DOHH2 (cell line): ENCODE measurements around the gene CCDC177.

Source experiments
- H3F3A ChIP-seq: fragments of 200-600 bp; sonication (generic), shearing (Covaris generic); 2 replicates; pipeline ENCODE4 v1.6.0; 2016; ENCODE audit warnings: antibody characterized with exemption, mild to moderate bottlenecking; ENCODE audit not compliant: control insufficient read depth, insufficient read depth
- H3K27ac ChIP-seq: fragments of 200-600 bp; sonication (generic); 2 replicates; pipeline ENCODE4 v1.5.1; 2014; ENCODE audit warnings: low read depth, mild to moderate bottlenecking, low read length, moderate library complexity
- H3K27me3 ChIP-seq: fragments of 200-600 bp; sonication (generic); 2 replicates; pipeline ENCODE4 v1.6.1; 2014; ENCODE audit warnings: mild to moderate bottlenecking, low read length, mixed read lengths; ENCODE audit not compliant: control insufficient read depth
- H3K36me3 ChIP-seq: fragments of 200-600 bp; sonication (generic); 2 replicates; pipeline ENCODE4 v1.6.1; 2014; ENCODE audit warnings: mild to moderate bottlenecking, low read length, moderate library complexity, mixed read lengths; ENCODE audit not compliant: control insufficient read depth
- H3K4me1 ChIP-seq: fragments of 200-600 bp; sonication (generic); 2 replicates; pipeline ENCODE4 v1.6.1; 2014; ENCODE audit warnings: mild to moderate bottlenecking, low read length, mixed read lengths; ENCODE audit not compliant: control insufficient read depth
- H3K4me2 ChIP-seq: fragments of 200-600 bp; sonication (generic); 2 replicates; pipeline ENCODE4 v1.6.0; 2014; ENCODE audit warnings: mild to moderate bottlenecking, low read length, moderate library complexity
- H3K4me3 ChIP-seq: fragments of 200-600 bp; sonication (generic); 2 replicates; pipeline ENCODE4 v1.5.1; 2014; ENCODE audit warnings: mild to moderate bottlenecking, low read length, mixed read lengths
- H3K79me2 ChIP-seq: fragments of 200-600 bp; sonication (generic); 2 replicates; pipeline ENCODE4 v1.6.1; 2014; ENCODE audit warnings: mild to moderate bottlenecking, low read length, mixed read lengths; ENCODE audit not compliant: control insufficient read depth
- H3K9me2 ChIP-seq: fragments of 200-600 bp; sonication (generic); replicated peaks from 2 replicates; pipeline ENCODE4 v1.6.1; 2014; ENCODE audit warnings: mild to moderate bottlenecking, low read length, mixed read lengths; ENCODE audit not compliant: control insufficient read depth
- H3K9me3 ChIP-seq: fragments of 200-600 bp; sonication (generic); 2 replicates; pipeline ENCODE4 v1.6.1; 2014; ENCODE audit warnings: antibody characterized with exemption, low read length, mixed read lengths; ENCODE audit not compliant: control insufficient read depth, insufficient read depth
- H4K20me1 ChIP-seq: fragments of 200-600 bp; sonication (generic); 2 replicates; pipeline ENCODE4 v1.6.0; 2014; ENCODE audit warnings: low read depth, mild to moderate bottlenecking, antibody characterized with exemption, low read length, moderate library complexity; ENCODE audit not compliant: control insufficient read depth, insufficient read depth
- CTCF ChIP-seq: fragments of 200-600 bp; sonication (generic); IDR thresholded peaks from one replicate; pipeline ENCODE4 v1.5.1; 2014; ENCODE audit warnings: antibody characterized with exemption, mild to moderate bottlenecking, low read depth, low read length; ENCODE audit not compliant: poor library complexity, severe bottlenecking
- EZH2phosphoT487 ChIP-seq: fragments of 200-600 bp; sonication (generic); IDR thresholded peaks from 2 replicates; pipeline ENCODE4 v1.6.1; 2017; ENCODE audit warnings: borderline replicate concordance, mild to moderate bottlenecking, antibody characterized with exemption, low read length, moderate library complexity, mixed read lengths

Gene CCDC177

GRCh38 chr14:69620211-69620611, 45.5 kb upstream of the CCDC177 start:
- Histone ChIP-seq H3K36me3 (peaks cover 26% of the 10 kb centered on the region), H3K27me3 (no peaks in the 10 kb centered on the region), H3K4me3 (no peak overlapping the region), H3K4me1 (peaks cover 82% of the 10 kb centered on the region), H3K9me3 (no peaks in the 10 kb centered on the region), H3K79me2 (peaks cover 94% of the 10 kb centered on the region), H3K9me2 (no peaks in the 10 kb centered on the region), H4K20me1 (0 out of 2 replicates have a peak, but pooled peaks cover 3% of the 10 kb centered on the region), H3F3A (peaks cover 13% of the 10 kb centered on the region), H3K4me2 (no peak overlapping the region), H3K27ac (no peak overlapping the region)
- no peak for TF ChIP-seq CTCF
- TF ChIP-seq EZH2phosphoT487: no peak

GRCh38 chr14:69619012-69619411, 44.3 kb upstream of the CCDC177 start:
- TF ChIP-seq CTCF: no peak
- TF ChIP-seq EZH2phosphoT487: no peak
- Histone ChIP-seq H3K4me2 (0 out of 2 replicates have a peak overlapping the region, but pooled peaks have one; percentile 6), H3F3A (peaks cover 20% of the 10 kb centered on the region), H3K27me3 (no peaks in the 10 kb centered on the region), H3K9me3 (no peaks in the 10 kb centered on the region), H3K4me3 (no peak overlapping the region), H3K79me2 (peaks cover 86% of the 10 kb centered on the region), H3K9me2 (no peaks in the 10 kb centered on the region), H3K27ac (no peak overlapping the region), H4K20me1 (0 out of 2 replicates have a peak, but pooled peaks cover 3% of the 10 kb centered on the region), H3K36me3 (peaks cover 34% of the 10 kb centered on the region), H3K4me1 (peaks cover 82% of the 10 kb centered on the region)

- peak overlapping the region; percentile 94 for H3K4me2 ChIP-seq
- peaks cover 87% of the 10 kb centered on the region for H3K79me2 ChIP-seq
- H4K20me1 ChIP-seq: 0 out of 2 replicates have a peak, but pooled peaks cover 3% of the 10 kb centered on the region
- H3F3A ChIP-seq: peaks cover 32% of the 10 kb centered on the region
- H3K4me3 ChIP-seq: no peak overlapping the region
- no peaks in the 10 kb centered on the region for H3K9me2 ChIP-seq
- TF ChIP-seq EZH2phosphoT487 (no peak), CTCF (no peak)
- no peak overlapping the region for H3K27ac ChIP-seq
- no peaks in the 10 kb centered on the region for H3K27me3 ChIP-seq
- H3K4me1 ChIP-seq: peaks cover 85% of the 10 kb centered on the region
- no peaks in the 10 kb centered on the region for H3K9me3 ChIP-seq
- peaks cover 44% of the 10 kb centered on the region for H3K36me3 ChIP-seq
These were observed 43.1 kb upstream of the CCDC177 start for GRCh38 chr14:69617796-69618195.

- Histone ChIP-seq H3K9me2 (no peaks in the 10 kb centered on the region), H3K27me3 (no peaks in the 10 kb centered on the region), H3K4me1 (peaks cover 85% of the 10 kb centered on the region), H3K27ac (peak overlapping the region; percentile 92), H3K79me2 (peaks cover 82% of the 10 kb centered on the region), H3K36me3 (peaks cover 52% of the 10 kb centered on the region), H3K4me3 (peak overlapping the region; percentile 95), H3K4me2 (peak overlapping the region; percentile 94), H3K9me3 (no peaks in the 10 kb centered on the region), H3F3A (peaks cover 34% of the 10 kb centered on the region), H4K20me1 (0 out of 2 replicates have a peak, but pooled peaks cover 3% of the 10 kb centered on the region)
- no peak for TF ChIP-seq CTCF
- no peak for TF ChIP-seq EZH2phosphoT487
These were observed 41.7 kb upstream of the CCDC177 start for GRCh38 chr14:69616408-69616773.
